SK-N-SH (cell line): ENCODE measurements around the gene MOCS2.

Experiments
- CTCF ChIP-seq: fragments of 200-600 bp; sonication (generic); IDR thresholded peaks from 2 replicates; pipeline ENCODE4 v1.6.1; 2017; ENCODE audit warnings: antibody characterized with exemption, mild to moderate bottlenecking, moderate library complexity
- EP300 ChIP-seq, 2 experiments: IDR thresholded peaks; 2 replicates each; pipeline versions ENCODE4 v1.4.0 to v1.6.1; 2012; ENCODE audit warnings: borderline replicate concordance in 1 of 2, low read depth in 1 of 2, low read length in 1 of 2
- FOSL2 ChIP-seq: IDR thresholded peaks from 2 replicates; pipeline ENCODE4 v1.4.0; 2012; ENCODE audit warnings: low read depth, mild to moderate bottlenecking, moderate library complexity, borderline replicate concordance
- REST ChIP-seq: IDR thresholded peaks from 2 replicates; pipeline ENCODE4 v1.6.1; 2012; ENCODE audit warnings: mild to moderate bottlenecking, low read depth, low read length, moderate library complexity
- SIN3A ChIP-seq: IDR thresholded peaks from 2 replicates; pipeline ENCODE4 v1.6.1; 2012; ENCODE audit warnings: low read depth, mild to moderate bottlenecking, low read length, moderate library complexity, borderline replicate concordance
- TAF1 ChIP-seq: IDR thresholded peaks from 2 replicates; pipeline ENCODE4 v1.6.1; 2012; ENCODE audit warnings: low read depth, mild to moderate bottlenecking, low read length, moderate library complexity, borderline replicate concordance
- USF1 ChIP-seq: IDR thresholded peaks from 2 replicates; pipeline ENCODE4 v1.4.0; 2012; ENCODE audit warnings: low read depth, borderline replicate concordance

- TF ChIP-seq CTCF (no peak), EP300 (IDR thresholded peaks at IDR 0.05; ENCODE audit: borderline replicate concordance in 1 of 2, low read depth in 1 of 2, low read length in 1 of 2) (no peak), REST (no peak), SIN3A (no peak), FOSL2 (no peak), TAF1 (no peak), USF1 (no peak)
These were observed 46.4 kb downstream of the MOCS2 start for GRCh38 chr5:53063176-53063575.
